ENCODE results near the gene USP31. TPM values are rescaled to one million over a fixed set of nuclear protein-coding genes. Genes with fewer than 3 reads are reported as not detected.

USP31 gene
- total and polyA plus RNA-seq, 2 of the 13 experiments (the other 11 are each of a cell fraction or from before 2014, with no cell fraction given) = 22.5 to 23.3 TPM

GRCh38 chr16:23134274-23134673 is 15.0 kb downstream of the USP31 start (continued):
- TF ChIP-seq, protein P1, sequence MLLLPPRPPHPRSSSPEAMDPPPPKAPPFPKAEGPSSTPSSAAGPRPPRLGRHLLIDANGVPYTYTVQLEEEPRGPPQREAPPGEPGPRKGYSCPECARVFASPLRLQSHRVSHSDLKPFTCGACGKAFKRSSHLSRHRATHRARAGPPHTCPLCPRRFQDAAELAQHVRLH (CRISPR knock-in tag; IDR thresholded peaks at IDR 0.05; ENCODE audit: borderline replicate concordance, low read depth) = no peak
- TF ChIP-seq ATRX (CRISPR knock-in tag; IDR thresholded peaks at IDR 0.05; ENCODE audit: borderline replicate concordance) (no peak), ELF4 (CRISPR knock-in tag; IDR thresholded peaks at IDR 0.05; ENCODE audit: borderline replicate concordance) (no peak), KDM3A (CRISPR knock-in tag; IDR thresholded peaks at IDR 0.05; ENCODE audit: low read depth) (no peak), BCLAF1 (IDR thresholded peaks at IDR 0.05) (no peak), POLR2AphosphoS5 (IDR thresholded peaks at IDR 0.05; ENCODE audit: low read depth, low read length) (no peak), ZFP41 (CRISPR knock-in tag; IDR thresholded peaks at IDR 0.05; ENCODE audit: borderline replicate concordance) (no peak), ZNF660 (CRISPR knock-in tag; IDR thresholded peaks at IDR 0.05; ENCODE audit: borderline replicate concordance, low read depth) (no peak), KLF11 (CRISPR knock-in tag; IDR thresholded peaks at IDR 0.05) (no peak), CBX2 (IDR thresholded peaks at IDR 0.05; ENCODE audit: low read depth, low read length) (no peak), CBX2 (CRISPR knock-in tag; IDR thresholded peaks at IDR 0.05; ENCODE audit: low read depth) (no peak), SP1 (IDR thresholded peaks at IDR 0.05) (no peak), SP1 (CRISPR knock-in tag; IDR thresholded peaks at IDR 0.05) (no peak), TBX2 (CRISPR knock-in tag; IDR thresholded peaks at IDR 0.05; ENCODE audit: borderline replicate concordance) (peak; percentile 70; the same call in 1 of the 2 replicates), MAFF (IDR thresholded peaks at IDR 0.05; ENCODE audit: low read depth, low read length) (no peak), SNAI1 (CRISPR knock-in tag; IDR thresholded peaks at IDR 0.05; ENCODE audit: borderline replicate concordance) (no peak), ZNF512B (CRISPR knock-in tag; IDR thresholded peaks at IDR 0.05; ENCODE audit: borderline replicate concordance) (no peak)
- TF ChIP-seq, protein P2, sequence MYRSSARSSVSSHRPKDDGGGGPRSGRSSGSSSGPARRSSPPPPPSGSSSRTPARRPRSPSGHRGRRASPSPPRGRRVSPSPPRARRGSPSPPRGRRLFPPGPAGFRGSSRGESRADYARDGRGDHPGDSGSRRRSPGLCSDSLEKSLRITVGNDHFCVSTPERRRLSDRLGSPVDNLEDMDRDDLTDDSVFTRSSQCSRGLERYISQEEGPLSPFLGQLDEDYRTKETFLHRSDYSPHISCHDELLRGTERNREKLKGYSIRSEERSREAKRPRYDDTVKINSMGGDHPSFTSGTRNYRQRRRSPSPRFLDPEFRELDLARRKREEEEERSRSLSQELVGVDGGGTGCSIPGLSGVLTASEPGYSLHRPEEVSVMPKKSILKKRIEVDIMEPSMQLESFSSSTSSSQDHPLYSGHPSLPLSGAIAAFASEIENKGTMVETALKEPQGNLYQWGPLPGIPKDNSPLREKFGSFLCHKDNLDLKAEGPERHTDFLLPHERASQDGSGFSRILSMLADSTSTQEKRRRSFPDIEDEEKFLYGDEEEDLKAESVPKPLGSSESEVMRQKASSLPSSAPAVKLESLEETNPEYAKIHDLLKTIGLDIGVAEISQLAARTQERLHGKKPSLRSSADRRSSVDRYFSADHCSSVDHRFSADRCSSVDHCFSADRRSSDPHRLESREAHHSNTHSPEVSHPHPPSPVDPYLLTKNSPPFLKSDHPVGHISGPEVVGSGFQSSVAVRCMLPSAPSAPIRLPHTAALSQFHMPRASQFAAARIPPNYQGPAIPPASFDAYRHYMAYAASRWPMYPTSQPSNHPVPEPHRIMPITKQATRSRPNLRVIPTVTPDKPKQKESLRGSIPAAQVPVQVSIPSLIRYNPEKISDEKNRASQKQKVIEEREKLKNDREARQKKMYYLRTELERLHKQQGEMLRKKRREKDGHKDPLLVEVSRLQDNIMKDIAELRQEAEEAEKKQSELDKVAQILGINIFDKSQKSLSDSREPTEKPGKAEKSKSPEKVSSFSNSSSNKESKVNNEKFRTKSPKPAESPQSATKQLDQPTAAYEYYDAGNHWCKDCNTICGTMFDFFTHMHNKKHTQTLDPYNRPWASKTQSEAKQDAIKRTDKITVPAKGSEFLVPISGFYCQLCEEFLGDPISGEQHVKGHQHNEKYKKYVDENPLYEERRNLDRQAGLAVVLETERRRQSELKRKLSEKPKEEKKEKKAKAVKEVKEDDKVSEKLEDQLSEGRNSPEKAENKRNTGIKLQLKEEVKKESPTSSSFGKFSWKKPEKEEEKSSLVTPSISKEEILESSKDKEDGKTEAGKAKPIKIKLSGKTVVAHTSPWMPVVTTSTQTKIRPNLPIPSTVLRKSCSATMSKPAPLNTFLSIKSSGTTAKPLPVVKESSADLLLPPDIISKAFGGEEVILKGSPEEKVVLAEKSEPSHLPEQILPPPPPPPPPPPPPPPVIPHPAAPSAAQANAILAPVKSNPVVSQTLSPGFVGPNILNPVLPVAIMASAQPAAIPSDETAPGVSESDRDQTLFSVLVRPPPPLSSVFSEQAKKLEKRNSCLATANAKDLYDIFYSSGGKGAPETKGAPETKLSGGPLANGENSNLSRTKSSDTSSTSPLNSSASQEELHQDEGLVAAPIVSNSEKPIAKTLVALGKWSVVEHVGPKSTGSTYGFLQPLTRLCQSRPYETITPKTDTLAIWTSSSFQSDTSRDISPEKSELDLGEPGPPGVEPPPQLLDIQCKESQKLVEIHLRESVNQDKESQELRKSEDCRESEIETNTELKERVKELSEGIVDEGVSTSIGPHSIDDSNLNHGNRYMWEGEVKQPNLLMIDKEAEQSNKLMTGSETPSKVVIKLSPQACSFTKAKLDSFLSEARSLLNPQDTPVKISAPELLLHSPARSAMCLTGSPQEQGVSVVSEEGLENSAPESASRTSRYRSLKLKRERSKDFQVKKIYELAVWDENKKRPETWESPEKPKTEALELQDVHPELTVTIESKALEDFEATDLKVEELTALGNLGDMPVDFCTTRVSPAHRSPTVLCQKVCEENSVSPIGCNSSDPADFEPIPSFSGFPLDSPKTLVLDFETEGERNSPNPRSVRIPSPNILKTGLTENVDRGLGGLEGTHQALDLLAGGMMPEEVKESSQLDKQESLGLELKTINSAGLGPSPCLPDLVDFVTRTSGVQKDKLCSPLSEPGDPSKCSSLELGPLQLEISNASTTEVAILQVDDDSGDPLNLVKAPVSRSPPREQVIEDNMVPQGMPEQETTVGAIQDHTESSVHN (CRISPR knock-in tag; IDR thresholded peaks at IDR 0.05) = no peak

Measured in HepG2 (cell line).